AG09319 (cell line): Measurements from ENCODE around the gene FBXW12.

Source experiments
- DNase-seq: peaks from one replicate; pipeline ENCODE4 v3.0.0-alpha.2; 2010; ENCODE audit warnings: low read depth; ENCODE audit errors: extremely low read depth
- TF ChIP-seq, protein P1 (sequence below): IDR thresholded peaks from 2 replicates; pipeline ENCODE4 v1.5.1; 2011; ENCODE audit warnings: low read depth, mild to moderate bottlenecking, inconsistent platforms, low read length, moderate library complexity

Gene FBXW12

DNA sequence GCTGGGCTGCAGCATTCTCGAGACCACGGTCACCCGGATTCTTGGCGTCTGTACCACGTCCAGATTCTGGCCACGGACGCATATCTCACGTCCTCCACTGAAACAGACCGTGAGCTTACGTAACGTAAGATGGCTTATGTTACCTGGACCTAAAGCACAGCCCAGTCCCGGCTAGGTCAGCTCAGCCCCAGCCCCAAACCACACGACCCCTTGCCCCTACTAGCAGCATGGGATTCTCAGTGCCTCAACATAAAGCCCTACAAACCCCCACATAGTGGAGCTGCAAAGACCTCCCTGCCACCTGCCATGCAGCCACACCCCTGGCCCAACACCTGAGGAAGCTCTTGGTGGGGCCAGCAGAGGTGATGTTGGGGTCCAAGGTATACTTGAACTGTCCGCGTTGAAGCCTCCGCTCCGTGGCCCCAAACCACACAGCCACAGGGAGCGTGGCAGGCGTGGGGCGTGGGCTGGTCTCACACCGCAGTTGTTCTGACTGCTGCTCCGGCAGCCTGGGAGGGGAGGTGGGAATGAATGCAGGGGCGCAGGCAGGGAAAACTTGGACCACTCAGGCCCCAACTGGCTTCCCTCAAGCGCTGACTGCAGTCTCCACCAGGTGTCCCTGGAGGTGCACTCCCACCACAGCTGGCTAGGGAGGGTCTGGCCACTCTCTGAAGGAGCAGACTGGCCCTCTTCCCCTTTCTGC lies 43.4 kb downstream of the FBXW12 start:
- DNase-seq: no peak
- TF ChIP-seq, protein P1, sequence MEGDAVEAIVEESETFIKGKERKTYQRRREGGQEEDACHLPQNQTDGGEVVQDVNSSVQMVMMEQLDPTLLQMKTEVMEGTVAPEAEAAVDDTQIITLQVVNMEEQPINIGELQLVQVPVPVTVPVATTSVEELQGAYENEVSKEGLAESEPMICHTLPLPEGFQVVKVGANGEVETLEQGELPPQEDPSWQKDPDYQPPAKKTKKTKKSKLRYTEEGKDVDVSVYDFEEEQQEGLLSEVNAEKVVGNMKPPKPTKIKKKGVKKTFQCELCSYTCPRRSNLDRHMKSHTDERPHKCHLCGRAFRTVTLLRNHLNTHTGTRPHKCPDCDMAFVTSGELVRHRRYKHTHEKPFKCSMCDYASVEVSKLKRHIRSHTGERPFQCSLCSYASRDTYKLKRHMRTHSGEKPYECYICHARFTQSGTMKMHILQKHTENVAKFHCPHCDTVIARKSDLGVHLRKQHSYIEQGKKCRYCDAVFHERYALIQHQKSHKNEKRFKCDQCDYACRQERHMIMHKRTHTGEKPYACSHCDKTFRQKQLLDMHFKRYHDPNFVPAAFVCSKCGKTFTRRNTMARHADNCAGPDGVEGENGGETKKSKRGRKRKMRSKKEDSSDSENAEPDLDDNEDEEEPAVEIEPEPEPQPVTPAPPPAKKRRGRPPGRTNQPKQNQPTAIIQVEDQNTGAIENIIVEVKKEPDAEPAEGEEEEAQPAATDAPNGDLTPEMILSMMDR: no peak

DNA sequence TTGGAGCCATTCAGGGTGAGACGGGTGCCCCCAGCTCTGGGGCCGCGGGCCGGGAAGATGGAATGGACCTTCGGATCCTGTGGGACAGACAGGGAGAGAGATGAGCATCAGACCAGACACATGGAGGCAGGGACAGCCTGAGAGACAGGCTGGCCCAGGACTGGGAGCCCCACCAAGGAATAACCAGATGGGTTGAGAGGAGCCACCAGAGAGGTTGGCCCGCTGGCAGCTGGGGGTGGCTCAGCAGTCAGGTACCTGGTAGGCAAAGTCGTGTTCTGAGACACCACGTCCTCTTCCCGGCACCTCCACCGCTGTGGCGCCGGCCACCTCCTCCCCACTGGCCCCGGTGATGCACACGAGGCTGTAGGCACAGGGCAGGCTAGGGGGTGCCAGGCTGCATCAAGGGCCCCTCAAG lies 44.1 kb downstream of the FBXW12 start:
- DNase-seq: no peak
- TF ChIP-seq, protein P1: no peak

DNA sequence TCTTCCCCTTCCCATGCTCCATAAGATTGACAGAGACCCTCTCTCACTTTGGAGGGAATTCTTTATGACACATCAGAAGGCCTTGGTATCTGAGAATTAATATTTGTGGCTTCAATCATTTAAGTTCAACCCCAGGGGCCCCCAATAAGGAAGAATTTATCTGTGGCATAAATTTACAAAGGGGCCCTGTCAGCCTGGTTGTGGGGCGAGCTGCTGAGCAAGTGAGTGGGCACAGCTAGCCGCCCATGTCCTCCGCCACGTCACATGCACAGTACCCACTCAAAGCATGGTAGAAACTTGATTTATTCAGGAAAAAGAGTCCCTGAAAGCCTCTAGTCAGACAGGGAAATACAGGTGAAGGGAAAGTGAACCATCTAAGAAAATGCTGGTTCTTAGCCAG lies 44.5 kb downstream of the FBXW12 start:
- TF ChIP-seq, protein P1: no peak
- DNase-seq: no peak

DNA sequence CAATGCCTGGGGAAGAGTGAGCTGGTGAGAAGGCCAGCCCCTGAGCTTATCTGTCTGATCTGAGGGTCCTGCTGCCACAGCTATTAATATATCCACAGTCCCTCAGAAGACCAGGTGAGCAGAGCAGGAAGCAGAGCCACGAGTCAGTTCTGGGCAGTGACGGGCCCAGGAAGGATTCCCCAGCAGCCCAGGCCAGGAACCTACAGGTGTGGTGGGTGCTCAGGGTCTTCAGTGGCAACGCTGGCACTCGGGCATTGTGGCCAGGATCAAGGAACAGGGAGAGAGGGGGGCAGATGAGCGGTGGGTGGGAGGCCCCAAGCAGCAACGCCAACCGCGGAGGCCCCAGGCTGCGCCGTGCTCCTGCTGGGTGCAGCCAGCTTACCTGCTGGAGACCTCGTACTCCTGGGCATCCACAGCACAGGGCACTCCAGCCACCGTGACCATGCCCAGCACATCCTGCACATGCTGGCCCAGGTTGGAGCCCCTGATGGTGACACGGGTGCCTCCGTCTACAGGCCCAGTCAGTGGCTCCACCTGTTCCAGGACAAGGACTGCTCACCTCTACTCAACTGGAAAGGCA lies 45.6 kb downstream of the FBXW12 start:
- TF ChIP-seq, protein P1: no peak
- DNase-seq: no peak

DNA sequence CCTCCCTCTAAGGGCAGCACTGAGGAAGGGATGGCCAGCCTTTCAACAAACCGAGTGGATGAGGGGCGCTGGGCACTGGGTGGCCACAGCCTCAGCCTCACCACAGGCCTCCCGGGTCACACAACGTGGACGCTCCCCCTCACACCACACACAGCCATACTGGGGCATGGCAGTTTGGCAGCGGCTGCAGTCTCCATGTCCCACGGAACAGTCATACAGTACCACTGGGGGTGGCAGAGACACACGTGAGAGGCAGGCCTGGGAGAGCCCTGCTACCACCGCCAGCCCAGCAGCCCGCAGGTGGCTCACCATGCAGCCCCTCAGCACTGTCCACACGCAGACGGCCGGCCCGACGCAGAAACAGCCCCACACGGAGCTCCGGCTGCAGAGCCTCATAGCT lies 46.1 kb downstream of the FBXW12 start:
- TF ChIP-seq, protein P1: no peak
- no peak for DNase-seq

DNA sequence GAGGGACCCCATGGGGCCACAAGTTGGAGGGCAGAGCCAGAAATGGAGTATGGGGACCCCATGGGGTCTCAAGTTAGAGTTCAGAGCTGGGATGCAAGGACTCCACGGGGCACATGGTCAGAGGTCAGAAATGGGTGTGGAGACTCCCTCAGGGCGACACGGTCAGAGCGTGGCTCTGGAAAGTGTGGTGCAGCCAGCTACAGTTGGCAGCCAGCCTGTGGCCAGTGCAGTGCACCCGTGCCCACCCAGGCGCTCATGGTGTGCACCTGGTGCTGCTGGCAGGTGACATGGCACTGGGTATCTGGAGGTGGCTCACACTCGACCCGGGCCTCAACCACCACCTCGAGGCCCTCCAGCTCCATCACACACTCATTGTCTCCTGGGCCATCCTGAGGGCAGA lies 46.6 kb downstream of the FBXW12 start:
- TF ChIP-seq, protein P1: no peak
- no peak for DNase-seq

DNA sequence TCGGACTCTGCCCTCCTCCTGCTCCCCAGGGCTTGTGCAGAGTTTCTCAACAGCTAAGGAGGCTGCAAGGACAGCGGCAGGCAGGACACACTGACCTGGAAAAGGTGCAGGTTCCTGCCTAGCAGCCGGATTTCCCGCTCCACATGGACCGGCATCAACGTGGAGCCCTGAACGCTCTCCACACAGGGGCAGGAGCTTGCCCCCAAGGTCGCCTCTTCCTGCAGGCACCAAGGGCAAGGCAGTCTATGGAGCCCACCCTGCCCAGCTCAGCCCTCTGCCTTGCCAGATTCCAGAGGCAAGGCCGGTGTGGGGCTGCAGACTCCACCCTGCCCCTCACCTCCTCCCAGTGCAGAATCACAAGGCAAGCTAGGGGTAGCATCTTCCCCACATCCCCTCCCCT lies 47.1 kb downstream of the FBXW12 start:
- DNase-seq: no peak
- TF ChIP-seq, protein P1: no peak
